ENCODE results near the gene CDH4. TPM values are rescaled to one million over a fixed set of nuclear protein-coding genes. Genes with fewer than 3 reads are reported as not detected.
A peak's percentile ranks its signal among the peaks of the same experiment; 100 is the strongest.

The CDH4 gene
- total RNA-seq, 6 donors from 2014 or later = 0.20 to 1.0 (median 0.40) TPM; not detected in 1

DNA sequence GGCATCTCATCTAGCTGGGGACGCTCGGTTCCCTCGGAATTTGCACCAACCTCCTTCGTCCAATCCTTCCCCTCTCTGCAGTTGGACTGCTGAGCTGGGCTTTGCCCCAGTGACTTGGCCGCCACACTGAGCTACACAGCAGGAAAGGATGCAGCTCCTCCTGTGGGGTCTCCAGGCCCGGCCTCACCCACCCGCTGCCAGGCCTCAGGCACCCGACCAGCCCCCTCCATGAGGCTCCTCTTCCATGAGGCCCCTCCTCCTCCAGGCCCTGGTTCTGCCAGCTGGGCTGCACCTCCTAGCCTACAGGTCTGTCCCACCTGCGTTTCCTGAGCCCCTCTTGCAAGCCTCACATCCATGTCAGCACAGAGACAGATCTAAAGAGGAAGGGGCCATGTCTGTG lies 443.7 kb downstream of the CDH4 start:
- WGBS, 2 donors = 76 to 77% methylated on average over 9 of the region's 9 CpGs
- DNase-seq (no peak), ATAC-seq (ENCODE audit: low FRiP score in 2 of 2) (no peak)
- H3K27me3 ChIP-seq = no peaks in the 10 kb centered on the region
- TF ChIP-seq POLR2AphosphoS5 (IDR thresholded peaks at IDR 0.05) (no peak), EP300 (IDR thresholded peaks at IDR 0.05) (no peak), POLR2A (IDR thresholded peaks at IDR 0.05) (no peak), CTCF (IDR thresholded peaks at IDR 0.05) (no peak)
- H3K36me3 ChIP-seq = no peaks in the 10 kb centered on the region
- no peak overlapping the region for H3K27ac ChIP-seq
- no peaks in the 10 kb centered on the region for H3K9me3 ChIP-seq
- no peak overlapping the region for H3K4me3 ChIP-seq
- H3K4me1 ChIP-seq = no peaks in the 10 kb centered on the region

DNA sequence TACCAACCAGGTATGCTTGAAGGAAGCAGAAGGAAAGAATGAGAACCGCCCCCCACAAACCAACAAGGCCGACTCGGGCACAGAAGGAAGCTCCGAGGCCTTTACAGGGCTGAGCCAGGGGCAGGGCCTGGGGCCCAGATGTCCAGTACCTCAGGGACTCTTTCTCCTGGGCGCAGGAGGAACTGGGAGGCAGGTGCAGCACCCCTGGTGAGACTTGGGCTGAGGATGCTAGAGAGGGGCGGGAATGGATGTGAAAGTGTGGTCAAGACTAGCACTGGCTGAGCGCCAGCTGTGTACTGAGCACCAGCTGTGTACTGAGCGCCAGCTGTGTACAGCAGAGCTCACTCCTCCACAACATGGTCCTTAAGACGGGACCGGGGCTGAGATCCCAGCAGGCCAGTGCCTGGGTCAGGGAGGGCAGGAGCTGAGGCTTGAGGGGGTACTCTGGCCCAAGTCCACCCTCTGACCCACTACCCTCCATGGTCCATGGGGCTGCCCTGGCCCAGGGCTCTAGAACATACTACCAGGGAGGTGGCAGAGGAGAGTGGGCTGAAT lies 444.2 kb downstream of the CDH4 start:
- ATAC-seq (ENCODE audit: low FRiP score in 2 of 2) = no peak
- Histone ChIP-seq H3K27ac (no peak overlapping the region), H3K4me3 (no peak overlapping the region), H3K27me3 (no peaks in the 10 kb centered on the region), H3K36me3 (no peaks in the 10 kb centered on the region), H3K9me3 (no peaks in the 10 kb centered on the region), H3K4me1 (no peaks in the 10 kb centered on the region)
- WGBS, 2 donors = 60 to 81% methylated on average over 1 to 10 of the region's 10 CpGs
- DNase-seq = no peak
- no peak for TF ChIP-seq POLR2A (IDR thresholded peaks at IDR 0.05)

DNA sequence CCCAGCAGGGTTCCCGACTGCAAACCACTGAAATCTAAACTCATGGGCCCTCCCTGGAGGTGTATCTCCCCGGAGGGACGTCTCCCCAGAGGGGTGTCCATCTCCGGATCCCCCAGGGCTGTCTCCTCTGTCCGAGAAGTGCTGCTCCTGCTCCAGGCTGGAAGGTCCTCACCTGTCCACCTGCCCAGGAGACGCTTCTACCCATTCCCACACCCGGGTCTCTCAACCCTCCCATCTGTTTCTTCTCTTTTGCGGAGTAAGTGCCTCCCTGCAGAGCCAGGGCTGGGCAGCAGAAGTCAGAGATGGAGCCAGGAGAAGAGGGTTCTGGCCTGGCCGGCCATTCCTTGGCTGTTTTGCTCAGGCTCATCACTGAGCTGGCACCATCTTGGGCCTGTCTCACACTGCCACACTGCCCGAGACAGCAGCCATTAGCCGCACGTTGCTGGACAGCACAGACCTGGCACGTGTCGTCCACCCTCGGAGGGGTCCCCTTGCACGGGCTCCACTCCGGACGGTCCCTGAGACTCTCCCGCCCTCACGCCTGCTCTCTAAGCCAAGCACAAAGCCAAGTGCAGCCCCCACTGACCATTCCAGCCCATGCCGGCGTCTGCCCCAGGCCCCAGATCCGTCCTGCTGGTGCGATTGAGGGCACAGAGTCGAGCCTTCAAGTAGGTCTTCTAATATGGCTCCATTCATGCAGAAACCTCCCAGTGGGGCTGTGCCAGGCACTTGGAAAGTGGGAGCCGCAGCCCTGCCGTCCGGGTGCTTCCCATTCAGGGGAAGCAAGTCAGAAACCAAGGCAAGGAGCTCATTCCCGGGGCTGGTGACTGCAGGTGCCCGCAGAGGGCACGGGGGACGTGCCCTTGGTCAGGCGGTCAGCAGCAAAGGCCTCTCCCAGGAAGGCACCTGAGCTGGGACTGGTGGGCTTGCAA lies 445.9 kb downstream of the CDH4 start:
- 92% methylated on average over 27 to 33 of the region's 33 CpGs for WGBS, 2 donors
- Histone ChIP-seq H3K4me1 (no peaks in the 10 kb centered on the region), H3K36me3 (no peaks in the 10 kb centered on the region), H3K27me3 (no peaks in the 10 kb centered on the region), H3K4me3 (no peak overlapping the region), H3K27ac (no peak overlapping the region), H3K9me3 (no peaks in the 10 kb centered on the region)
- DNase-seq = no peak
- TF ChIP-seq CTCF (IDR thresholded peaks at IDR 0.05) = no peak
- TF ChIP-seq POLR2A (IDR thresholded peaks at IDR 0.05) = no peak
- TF ChIP-seq POLR2AphosphoS5 (IDR thresholded peaks at IDR 0.05) = no peak
- no peak for TF ChIP-seq EP300 (IDR thresholded peaks at IDR 0.05)
- peak in 1 of 2 donors; percentile 3 for ATAC-seq (ENCODE audit: low FRiP score in 2 of 2)

DNA sequence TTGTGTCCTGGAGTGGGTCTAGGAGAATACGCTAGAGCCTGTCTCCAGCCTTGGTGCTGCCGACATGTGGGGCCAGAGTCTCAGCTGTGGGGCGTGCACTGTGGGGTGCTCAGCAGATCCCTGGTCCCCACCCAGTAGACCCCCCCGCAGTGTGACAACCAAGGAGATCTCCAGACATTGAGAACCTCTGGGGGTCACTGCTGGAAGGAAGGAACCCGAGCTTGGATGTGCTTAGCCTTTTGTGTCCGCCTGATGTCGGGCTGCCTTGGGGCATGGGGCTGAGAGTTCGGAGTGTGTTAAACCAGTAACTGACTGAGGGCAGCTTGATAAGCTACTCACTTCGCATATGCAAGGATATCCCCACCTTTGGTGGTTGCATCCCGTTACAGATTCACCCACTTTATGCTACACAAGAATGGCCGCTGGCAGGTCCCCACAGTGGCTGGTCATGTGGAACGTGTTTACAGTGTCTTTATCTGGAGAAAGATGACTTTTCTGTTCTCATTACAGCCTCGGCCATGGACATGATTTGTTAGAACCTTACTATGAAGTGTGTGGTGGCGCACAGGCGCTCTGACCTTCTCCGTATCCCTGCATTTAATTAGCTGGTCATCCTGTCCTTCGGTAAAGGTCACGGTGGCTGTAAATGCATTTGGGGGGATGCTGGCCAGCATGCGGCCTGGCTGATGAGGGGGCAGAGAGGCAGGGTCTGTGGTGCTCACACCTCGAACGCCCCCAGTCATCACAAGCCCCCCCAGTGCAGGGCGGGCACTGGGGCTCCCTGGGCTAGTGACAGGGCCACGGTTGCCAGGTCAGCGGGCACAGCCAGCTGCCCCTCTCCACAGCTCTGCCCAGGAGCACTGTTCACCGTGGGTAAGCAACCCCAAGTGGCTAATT lies 446.8 kb downstream of the CDH4 start:
- Histone ChIP-seq H3K4me3 (no peak overlapping the region), H3K27me3 (no peaks in the 10 kb centered on the region), H3K9me3 (no peaks in the 10 kb centered on the region), H3K4me1 (no peaks in the 10 kb centered on the region), H3K27ac (no peak overlapping the region), H3K36me3 (no peaks in the 10 kb centered on the region)
- WGBS, 2 donors = 84 to 86% methylated on average over 11 to 25 of the region's 25 CpGs
- ATAC-seq (ENCODE audit: low FRiP score in 2 of 2) (no peak), DNase-seq (no peak)
- TF ChIP-seq POLR2AphosphoS5 (IDR thresholded peaks at IDR 0.05) = no peak
- no peak for TF ChIP-seq CTCF (IDR thresholded peaks at IDR 0.05)
- no peak for TF ChIP-seq EP300 (IDR thresholded peaks at IDR 0.05)
- TF ChIP-seq POLR2A (IDR thresholded peaks at IDR 0.05) = no peak

Measured in upper lobe of left lung (tissue), 6 donors.